ENCODE results near the gene CEACAM19. TPM values are rescaled to one million over a fixed set of nuclear protein-coding genes. Genes with fewer than 3 reads are reported as not detected.

The CEACAM19 gene, protein sequence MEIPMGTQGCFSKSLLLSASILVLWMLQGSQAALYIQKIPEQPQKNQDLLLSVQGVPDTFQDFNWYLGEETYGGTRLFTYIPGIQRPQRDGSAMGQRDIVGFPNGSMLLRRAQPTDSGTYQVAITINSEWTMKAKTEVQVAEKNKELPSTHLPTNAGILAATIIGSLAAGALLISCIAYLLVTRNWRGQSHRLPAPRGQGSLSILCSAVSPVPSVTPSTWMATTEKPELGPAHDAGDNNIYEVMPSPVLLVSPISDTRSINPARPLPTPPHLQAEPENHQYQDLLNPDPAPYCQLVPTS
- total RNA-seq: 0.49 and 3.7 TPM in 2 replicates

GRCh38 chr19:44671400-44671799 lies at the start of gene CEACAM19:
TSS of gene CEACAM19 (plus strand) at chr19:44671482. CDS start at chr19:44671932, 450 bp downstream.

GRCh38 chr19:44643605-44644401 lies 27.5 kb upstream of the CEACAM19 start, which contains the start of gene PVR:
TSS of gene PVR (plus strand) at chr19:44643910. CDS start at chr19:44644097, 187 bp downstream.

DNA sequence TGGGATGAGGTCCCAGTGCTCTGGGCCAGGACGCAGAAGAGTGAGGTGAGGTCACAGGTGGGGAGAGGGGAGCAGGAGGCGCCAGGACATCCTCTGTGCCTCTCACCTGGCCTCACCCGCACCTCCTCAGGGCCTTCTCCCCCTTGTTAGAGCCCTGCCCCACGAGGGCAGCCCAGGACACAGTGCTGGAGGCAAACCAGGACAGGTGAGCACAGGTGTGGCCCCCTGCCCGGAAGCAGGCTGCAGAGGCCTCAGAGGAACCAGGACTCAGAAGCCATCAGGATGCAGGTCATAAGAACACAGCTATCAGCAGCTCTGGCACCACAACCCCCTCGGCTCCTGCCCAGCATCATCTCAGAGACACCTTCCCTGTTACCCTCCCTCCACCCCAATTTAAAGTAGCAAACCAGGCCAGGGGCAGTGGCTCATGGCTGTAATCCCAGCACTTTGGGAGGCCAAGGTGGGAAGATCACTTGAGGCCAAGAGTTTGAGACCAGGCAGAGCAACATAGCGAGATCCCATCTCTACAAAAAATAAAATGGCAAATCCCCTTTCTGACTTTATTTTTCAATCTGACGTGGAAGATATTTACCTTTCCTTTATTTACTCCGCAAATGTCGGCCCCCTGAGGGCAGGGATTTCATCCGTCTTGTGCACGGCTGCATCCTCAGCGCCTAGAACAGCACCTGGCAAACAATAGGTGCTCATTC lies 27.4 kb downstream of the CEACAM19 start, which contains the start of gene CEACAM16:
CEACAM16 (plus strand) TSS at position 660 of the 710 bp plus-strand sequence. CDS start 2,306 bp downstream, outside the sequence.

Other genes with a start within 250 kb of the CEACAM19 start
- gene ZNF229, start 223.0 kb upstream of the CEACAM19 start, total RNA-seq: 9.1 and 9.9 TPM in 2 replicates
- gene ZNF180, start 171.0 kb upstream of the CEACAM19 start, total RNA-seq: 4.4 and 7.9 TPM in 2 replicates
- gene CEACAM20, start 141.8 kb upstream of the CEACAM19 start, total RNA-seq: not detected in 2 replicates
- 0.38 TPM in 1 of 2 replicates, not detected in the other for gene IGSF23, start 57.9 kb upstream of the CEACAM19 start, total RNA-seq
- gene PVR, start 27.6 kb upstream of the CEACAM19 start, total RNA-seq: 50.2 and 262 TPM in 2 replicates
- gene CEACAM16, start 27.7 kb downstream of the CEACAM19 start, total RNA-seq: 0.16 TPM in 1 of 2 replicates, not detected in the other
- 4.0 and 6.7 TPM in 2 replicates for gene BCL3, start 77.2 kb downstream of the CEACAM19 start, total RNA-seq
- 0.06 TPM in 1 of 2 replicates, not detected in the other for gene CBLC, start 106.4 kb downstream of the CEACAM19 start, total RNA-seq
- 24.4 and 65.4 TPM in 2 replicates for gene BCAM, start 137.6 kb downstream of the CEACAM19 start, total RNA-seq
- 115 and 167 TPM in 2 replicates for gene NECTIN2, start 174.8 kb downstream of the CEACAM19 start, total RNA-seq
- 40.5 and 54.6 TPM in 2 replicates for gene TOMM40, start 219.8 kb downstream of the CEACAM19 start, total RNA-seq
- 2.4 and 3.8 TPM in 2 replicates for gene APOE, start 234.3 kb downstream of the CEACAM19 start, total RNA-seq
- gene APOC1, start 243.1 kb downstream of the CEACAM19 start, total RNA-seq: 0.31 and 1.5 TPM in 2 replicates